Thoracic aorta (tissue), 2 donors: ENCODE measurements around the gene CLDN3. TPM values are rescaled to one million over a fixed set of nuclear protein-coding genes. Genes with fewer than 3 reads are reported as not detected.
A peak's percentile ranks its signal among the peaks of the same experiment; 100 is the strongest.
"Not testable (repeated sequence)": the region's sequence is repeated elsewhere in the genome, so short reads cannot be mapped to it uniquely, and the experiment has no call there.

Experiments
- ATAC-seq: fragments of 150-250 bp; one replicate; pipeline ENCODE4 v1.8.0; 2017; ENCODE audit warnings: low read depth; ENCODE audit not compliant: insufficient number of reproducible peaks, low FRiP score
- DNase-seq: peaks from one replicate; pipeline ENCODE4 v3.0.0-alpha.2; 2020; ENCODE audit warnings: low spot score
- H3K27ac ChIP-seq, 2 donors: fragments of 200-600 bp; sonication (generic); 1 replicate in 1 of 2; 2 replicates in 1 of 2; pipeline ENCODE4 v1.5.1; 2016; ENCODE audit warnings: mild to moderate bottlenecking in 2 of 2, moderate library complexity in 2 of 2
- H3K27me3 ChIP-seq: fragments of 200-600 bp; sonication (generic); replicated peaks from 2 replicates; pipeline ENCODE4 v1.6.0; 2016; ENCODE audit warnings: mild to moderate bottlenecking; ENCODE audit not compliant: insufficient read depth
- H3K36me3 ChIP-seq: fragments of 200-600 bp; sonication (generic); one replicate; pipeline ENCODE4 v1.5.1; 2016
- H3K4me1 ChIP-seq, 2 donors: fragments of 200-600 bp; sonication (generic); 1 replicate in 1 of 2; 2 replicates in 1 of 2; pipeline versions ENCODE4 v1.5.1 to v1.6.0; 2016; ENCODE audit warnings: low read depth in 2 of 2, mild to moderate bottlenecking in 1 of 2; ENCODE audit not compliant: control insufficient read depth in 1 of 2
- H3K4me3 ChIP-seq: fragments of 200-600 bp; sonication (generic); 2 replicates; pipeline ENCODE4 v1.5.1; 2016; ENCODE audit warnings: mild to moderate bottlenecking
- H3K9me3 ChIP-seq: fragments of 200-600 bp; sonication (generic); 2 replicates; pipeline ENCODE4 v1.5.1; 2016
- total RNA-seq, 2 donors: library from RNA; depleted of rRNA; stranded (reverse); fragments of >200 nt; gene quantifications; one replicate each; pipeline versions ENCODE4 v1.1.0 to v1.2.3, GENCODE V29; 2016
- TF ChIP-seq, protein P1 (sequence below): fragments of 200-600 bp; sonication (generic); IDR thresholded peaks from one replicate; pipeline ENCODE4 v1.5.1; 2019; ENCODE audit warnings: antibody characterized with exemption

Gene CLDN3
- total RNA-seq, 2 donors from 2014 or later: not detected

DNA sequence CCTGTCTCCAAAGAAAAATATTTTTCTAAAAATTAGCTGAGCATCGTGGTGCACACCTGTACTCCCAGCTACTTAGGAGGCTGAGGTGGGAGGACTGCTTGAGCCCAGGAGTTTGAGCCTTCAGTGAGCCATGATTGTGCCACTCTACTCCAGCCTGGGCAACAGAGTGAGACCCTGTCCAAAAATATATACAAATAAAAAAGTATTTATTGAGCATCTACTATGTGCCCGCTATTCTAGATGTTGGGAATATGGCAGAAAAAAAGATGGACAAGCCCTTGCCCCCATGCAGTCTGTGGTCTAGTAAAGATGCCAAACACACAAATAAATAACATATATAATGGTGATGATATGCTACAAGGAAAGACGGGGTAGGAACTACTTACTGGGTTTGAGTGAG is 46.3 kb downstream of the CLDN3 start:
- Histone ChIP-seq H3K4me1 (peaks cover 7 to 29% of the 10 kb centered on the region in 2 donors), H3K4me3 (no peak overlapping the region), H3K27ac (no peak overlapping the region), H3K36me3 (no peaks in the 10 kb centered on the region), H3K27me3 (no peaks in the 10 kb centered on the region), H3K9me3 (no peaks in the 10 kb centered on the region)
- TF ChIP-seq, protein P1, sequence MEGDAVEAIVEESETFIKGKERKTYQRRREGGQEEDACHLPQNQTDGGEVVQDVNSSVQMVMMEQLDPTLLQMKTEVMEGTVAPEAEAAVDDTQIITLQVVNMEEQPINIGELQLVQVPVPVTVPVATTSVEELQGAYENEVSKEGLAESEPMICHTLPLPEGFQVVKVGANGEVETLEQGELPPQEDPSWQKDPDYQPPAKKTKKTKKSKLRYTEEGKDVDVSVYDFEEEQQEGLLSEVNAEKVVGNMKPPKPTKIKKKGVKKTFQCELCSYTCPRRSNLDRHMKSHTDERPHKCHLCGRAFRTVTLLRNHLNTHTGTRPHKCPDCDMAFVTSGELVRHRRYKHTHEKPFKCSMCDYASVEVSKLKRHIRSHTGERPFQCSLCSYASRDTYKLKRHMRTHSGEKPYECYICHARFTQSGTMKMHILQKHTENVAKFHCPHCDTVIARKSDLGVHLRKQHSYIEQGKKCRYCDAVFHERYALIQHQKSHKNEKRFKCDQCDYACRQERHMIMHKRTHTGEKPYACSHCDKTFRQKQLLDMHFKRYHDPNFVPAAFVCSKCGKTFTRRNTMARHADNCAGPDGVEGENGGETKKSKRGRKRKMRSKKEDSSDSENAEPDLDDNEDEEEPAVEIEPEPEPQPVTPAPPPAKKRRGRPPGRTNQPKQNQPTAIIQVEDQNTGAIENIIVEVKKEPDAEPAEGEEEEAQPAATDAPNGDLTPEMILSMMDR: no peak
- no peak for ATAC-seq
- no peak for DNase-seq

DNA sequence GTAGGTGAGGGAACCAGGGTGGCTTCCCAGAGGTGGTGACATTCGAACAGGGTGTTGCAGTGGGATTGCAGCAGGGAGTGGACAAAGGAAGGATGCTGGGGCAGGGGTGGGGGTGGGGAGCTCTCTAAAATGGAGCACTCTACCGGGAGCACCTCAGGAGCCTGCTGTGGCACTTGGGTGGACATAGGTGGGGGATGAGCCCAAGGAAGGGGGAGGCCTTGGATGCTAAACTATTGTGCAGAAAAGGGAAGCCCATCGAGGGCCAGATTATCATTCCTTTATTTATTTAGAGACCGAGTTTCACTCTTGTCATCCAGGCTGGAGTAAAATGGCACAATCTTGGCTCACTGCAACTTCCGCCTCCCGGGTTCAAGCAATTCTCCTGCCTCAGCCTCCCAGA is 47.3 kb downstream of the CLDN3 start:
- ATAC-seq: no peak
- H3K4me1 ChIP-seq: peaks cover 18 to 39% of the 10 kb centered on the region in 2 donors
- no peak overlapping the region for H3K4me3 ChIP-seq
- no peaks in the 10 kb centered on the region for H3K36me3 ChIP-seq
- no peak for DNase-seq
- no peak overlapping the region for H3K27ac ChIP-seq
- H3K9me3 ChIP-seq: no peaks in the 10 kb centered on the region
- TF ChIP-seq, protein P1: no peak
- H3K27me3 ChIP-seq: no peaks in the 10 kb centered on the region

DNA sequence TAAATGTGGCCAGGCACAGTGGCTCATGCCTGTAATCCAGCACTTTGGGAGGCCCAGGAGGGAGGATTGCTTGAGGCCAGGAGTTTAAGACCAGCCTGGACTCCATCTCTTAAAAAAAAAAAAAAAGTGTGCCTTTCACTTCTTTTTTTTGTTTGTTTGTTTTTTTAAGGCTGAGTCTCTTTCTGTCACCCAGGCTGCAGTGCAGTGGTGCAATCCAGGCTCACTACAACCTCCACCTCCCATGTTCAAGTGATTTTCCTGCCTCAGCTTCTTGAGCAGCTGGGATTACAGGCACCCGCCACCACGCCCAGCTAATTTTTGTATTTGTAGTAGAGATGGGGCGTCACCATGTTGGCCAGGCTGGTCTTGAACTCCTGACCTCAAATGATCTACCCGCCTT is 47.9 kb downstream of the CLDN3 start:
- not testable (repeated sequence) for DNase-seq, H3K27me3 ChIP-seq, H3K9me3 ChIP-seq, H3K4me3 ChIP-seq, H3K36me3 ChIP-seq, ATAC-seq
- peak overlapping the region; percentile 57 to 68 for H3K27ac ChIP-seq
- H3K4me1 ChIP-seq: peaks cover 21 to 45% of the 10 kb centered on the region in 2 donors

DNA sequence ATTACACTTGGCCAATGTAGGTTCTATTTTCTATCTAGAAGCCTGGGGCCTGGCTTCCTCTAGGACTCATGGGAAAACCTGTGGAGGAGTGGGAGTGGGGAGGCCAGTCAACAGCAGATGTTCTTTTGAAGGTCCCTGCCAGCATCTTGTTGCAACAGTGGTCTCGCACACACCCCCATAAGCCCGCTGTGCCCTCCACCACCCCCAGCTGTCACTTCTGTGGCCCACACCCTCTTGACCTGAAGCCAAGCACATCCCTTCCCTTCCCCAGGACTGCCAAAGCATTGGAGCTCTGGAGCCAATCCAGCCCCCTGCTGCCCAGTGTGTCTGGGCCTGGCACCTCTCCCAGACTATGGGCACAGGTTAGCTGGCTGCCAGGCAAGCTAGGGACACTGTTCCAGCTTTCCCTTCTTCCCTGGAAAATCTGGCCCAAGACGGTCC is 48.7 kb downstream of the CLDN3 start:
- no peaks in the 10 kb centered on the region for H3K27me3 ChIP-seq
- peak overlapping the region; percentile 57 to 68 for H3K27ac ChIP-seq
- H3K9me3 ChIP-seq: no peaks in the 10 kb centered on the region
- ATAC-seq (no peak), DNase-seq (no peak)
- TF ChIP-seq, protein P1: no peak
- H3K4me3 ChIP-seq: no peak overlapping the region
- H3K4me1 ChIP-seq: peaks cover 21 to 53% of the 10 kb centered on the region in 2 donors
- H3K36me3 ChIP-seq: no peaks in the 10 kb centered on the region

DNA sequence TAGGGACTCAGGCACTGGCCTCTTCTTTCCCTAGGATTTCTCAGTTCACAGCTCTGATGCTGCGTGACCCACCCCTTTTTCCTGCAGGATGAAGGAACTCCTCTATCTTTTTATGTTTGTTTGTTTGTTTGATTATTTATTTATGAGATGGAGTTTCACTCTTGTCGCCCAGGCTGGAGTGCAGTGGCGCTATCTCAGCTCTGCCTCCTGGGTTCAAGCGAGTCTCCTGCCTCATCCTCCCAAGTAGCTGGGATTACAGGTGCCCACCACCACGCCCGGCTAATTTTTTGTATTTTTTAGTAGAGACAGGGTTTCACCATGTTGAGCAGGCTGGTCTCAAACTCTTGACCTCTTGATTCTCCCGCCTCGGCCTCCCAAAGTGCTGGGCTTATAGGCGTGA is 49.6 kb downstream of the CLDN3 start:
- peak overlapping the region in 1 of 2 donors; percentile 23 for H3K27ac ChIP-seq
- H3K9me3 ChIP-seq, H3K36me3 ChIP-seq, H3K4me3 ChIP-seq, ATAC-seq, DNase-seq, H3K27me3 ChIP-seq: not testable (repeated sequence)
- H3K4me1 ChIP-seq: peaks cover 21 to 63% of the 10 kb centered on the region in 2 donors

DNA sequence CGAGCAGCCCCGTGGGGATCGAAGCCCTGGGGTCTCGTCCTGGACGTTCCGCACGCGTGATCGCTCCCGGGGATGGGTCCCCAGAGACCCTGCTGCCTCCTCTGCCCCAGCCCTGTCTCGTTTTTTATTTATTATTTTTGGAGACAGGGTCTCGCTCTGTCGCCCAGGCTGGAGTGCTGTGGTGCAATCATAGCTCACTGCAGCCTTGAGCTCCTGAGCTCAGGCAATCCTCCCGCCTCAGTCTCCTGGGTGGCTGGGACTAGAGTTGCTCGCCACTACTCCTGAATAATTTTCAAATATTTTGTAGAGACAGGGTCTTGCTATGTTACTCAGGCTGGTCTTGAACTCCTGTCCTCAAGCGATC is 50.3 kb downstream of the CLDN3 start:
- H3K27ac ChIP-seq: peak overlapping the region in 1 of 2 donors; percentile 23
- ATAC-seq: no peak
- peak overlapping the region; percentile 93 for H3K4me3 ChIP-seq
- no peaks in the 10 kb centered on the region for H3K9me3 ChIP-seq
- H3K4me1 ChIP-seq: peaks cover 21 to 67% of the 10 kb centered on the region in 2 donors
- no peaks in the 10 kb centered on the region for H3K27me3 ChIP-seq
- no peaks in the 10 kb centered on the region for H3K36me3 ChIP-seq
- no peak for DNase-seq
- TF ChIP-seq, protein P1: no peak

Other genes starting within 250 kb of the CLDN3 start
- 10 to 100 TPM; 43.9 to 65.3 TPM for gene BAZ1B, start 248.0 kb downstream of the CLDN3 start, total RNA-seq
- 100 to 1,000 TPM in 1 of 2 donors, 10 to 100 TPM in 1; 99.8 to 129 TPM for gene BCL7B, start 212.6 kb downstream of the CLDN3 start, total RNA-seq
- gene TBL2, start 191.7 kb downstream of the CLDN3 start, total RNA-seq: 10 to 100 TPM; 17.1 to 31.7 TPM
- gene MLXIPL, start 145.7 kb downstream of the CLDN3 start, total RNA-seq: 10 to 100 TPM in 1 of 2 donors, 1 to 10 TPM in 1; 6.4 to 36.4 TPM
- gene VPS37D, start 102.4 kb downstream of the CLDN3 start, total RNA-seq: 1 to 10 TPM in 1 of 2 donors, under 1 TPM in 1; 0.92 to 1.2 TPM
- gene DNAJC30, start 86.8 kb downstream of the CLDN3 start, total RNA-seq: 1 to 10 TPM; 3.9 to 7.8 TPM
- 10 to 100 TPM; 36.9 to 51.0 TPM for gene BUD23, start 86.7 kb downstream of the CLDN3 start, total RNA-seq
- 10 to 100 TPM; 10.3 to 16.8 TPM for gene STX1A, start 50.6 kb downstream of the CLDN3 start, total RNA-seq
- gene ABHD11, start 31.5 kb downstream of the CLDN3 start, total RNA-seq: 10 to 100 TPM in 1 of 2 donors, 1 to 10 TPM in 1; 2.5 to 16.9 TPM
- under 1 TPM in 1 of 2 donors, not detected in 1; 0.99 TPM for gene CLDN4, start 60.7 kb upstream of the CLDN3 start, total RNA-seq
- gene METTL27, start 72.2 kb upstream of the CLDN3 start, total RNA-seq: 1 to 10 TPM in 1 of 2 donors, not detected in 1; 1.2 TPM
- not detected for gene TMEM270, start 90.9 kb upstream of the CLDN3 start, total RNA-seq